ENCODE data around the gene ASCC3.

ASCC3 gene

GRCh38 chr6:100906325-100906724, 25.2 kb upstream of the ASCC3 start:
- no peaks in the 10 kb centered on the region for H3K79me2 ChIP-seq (ENCODE audit: insufficient read depth, low read length)
- no peaks in the 10 kb centered on the region for H3K27me3 ChIP-seq (ENCODE audit: insufficient read depth, low read length, poor library complexity, severe bottlenecking)
- H3K9me2 ChIP-seq (replicated peaks; ENCODE audit: low read depth, low read length): no peaks in the 10 kb centered on the region
- H3K9me3 ChIP-seq (ENCODE audit: insufficient read depth, low read depth, low read length): no peaks in the 10 kb centered on the region
- no peak overlapping the region for H3K4me2 ChIP-seq (ENCODE audit: low read depth, low read length, poor library complexity, severe bottlenecking)
- H3K36me3 ChIP-seq (ENCODE audit: insufficient read depth, low read length): no peaks in the 10 kb centered on the region
- H3K9ac ChIP-seq (ENCODE audit: low read depth, low read length, poor library complexity, severe bottlenecking): no peak overlapping the region
- no peaks in the 10 kb centered on the region for H3F3A ChIP-seq (ENCODE audit: low read depth)
- no peaks in the 10 kb centered on the region for H4K20me1 ChIP-seq (ENCODE audit: insufficient read depth, low read length, poor library complexity, severe bottlenecking)
- H3K4me3 ChIP-seq (ENCODE audit: low read length, poor library complexity, severe bottlenecking): no peak overlapping the region
- TF ChIP-seq, protein P1, sequence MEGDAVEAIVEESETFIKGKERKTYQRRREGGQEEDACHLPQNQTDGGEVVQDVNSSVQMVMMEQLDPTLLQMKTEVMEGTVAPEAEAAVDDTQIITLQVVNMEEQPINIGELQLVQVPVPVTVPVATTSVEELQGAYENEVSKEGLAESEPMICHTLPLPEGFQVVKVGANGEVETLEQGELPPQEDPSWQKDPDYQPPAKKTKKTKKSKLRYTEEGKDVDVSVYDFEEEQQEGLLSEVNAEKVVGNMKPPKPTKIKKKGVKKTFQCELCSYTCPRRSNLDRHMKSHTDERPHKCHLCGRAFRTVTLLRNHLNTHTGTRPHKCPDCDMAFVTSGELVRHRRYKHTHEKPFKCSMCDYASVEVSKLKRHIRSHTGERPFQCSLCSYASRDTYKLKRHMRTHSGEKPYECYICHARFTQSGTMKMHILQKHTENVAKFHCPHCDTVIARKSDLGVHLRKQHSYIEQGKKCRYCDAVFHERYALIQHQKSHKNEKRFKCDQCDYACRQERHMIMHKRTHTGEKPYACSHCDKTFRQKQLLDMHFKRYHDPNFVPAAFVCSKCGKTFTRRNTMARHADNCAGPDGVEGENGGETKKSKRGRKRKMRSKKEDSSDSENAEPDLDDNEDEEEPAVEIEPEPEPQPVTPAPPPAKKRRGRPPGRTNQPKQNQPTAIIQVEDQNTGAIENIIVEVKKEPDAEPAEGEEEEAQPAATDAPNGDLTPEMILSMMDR (conservative IDR thresholded peaks at IDR 0.05; ENCODE audit: low read length): no peak
- TF ChIP-seq EZH2phosphoT487 (IDR thresholded peaks at IDR 0.05; ENCODE audit: borderline replicate concordance): no peak
- no peak overlapping the region for H2AFZ ChIP-seq (ENCODE audit: low read length)
- H3K4me1 ChIP-seq (ENCODE audit: insufficient read depth, low read length, poor library complexity, severe bottlenecking): no peaks in the 10 kb centered on the region

- no peaks in the 10 kb centered on the region for H3K9me2 ChIP-seq (replicated peaks; ENCODE audit: low read depth, low read length)
- H3K27me3 ChIP-seq (ENCODE audit: insufficient read depth, low read length, poor library complexity, severe bottlenecking): no peaks in the 10 kb centered on the region
- TF ChIP-seq, protein P1 (conservative IDR thresholded peaks at IDR 0.05; ENCODE audit: low read length): no peak
- TF ChIP-seq EZH2phosphoT487 (IDR thresholded peaks at IDR 0.05; ENCODE audit: borderline replicate concordance): no peak
- no peak overlapping the region for H3K4me3 ChIP-seq (ENCODE audit: low read length, poor library complexity, severe bottlenecking)
- no peaks in the 10 kb centered on the region for H3F3A ChIP-seq (ENCODE audit: low read depth)
- H3K9ac ChIP-seq (ENCODE audit: low read depth, low read length, poor library complexity, severe bottlenecking): no peak overlapping the region
- H3K4me1 ChIP-seq (ENCODE audit: insufficient read depth, low read length, poor library complexity, severe bottlenecking): no peaks in the 10 kb centered on the region
- H3K79me2 ChIP-seq (ENCODE audit: insufficient read depth, low read length): no peaks in the 10 kb centered on the region
- H2AFZ ChIP-seq (ENCODE audit: low read length): no peak overlapping the region
- no peaks in the 10 kb centered on the region for H3K9me3 ChIP-seq (ENCODE audit: insufficient read depth, low read depth, low read length)
- H4K20me1 ChIP-seq (ENCODE audit: insufficient read depth, low read length, poor library complexity, severe bottlenecking): no peaks in the 10 kb centered on the region
- H3K4me2 ChIP-seq (ENCODE audit: low read depth, low read length, poor library complexity, severe bottlenecking): no peak overlapping the region
- no peaks in the 10 kb centered on the region for H3K36me3 ChIP-seq (ENCODE audit: insufficient read depth, low read length)
Measured at GRCh38 chr6:100905067-100905466, 23.9 kb upstream of the ASCC3 start.

DNA sequence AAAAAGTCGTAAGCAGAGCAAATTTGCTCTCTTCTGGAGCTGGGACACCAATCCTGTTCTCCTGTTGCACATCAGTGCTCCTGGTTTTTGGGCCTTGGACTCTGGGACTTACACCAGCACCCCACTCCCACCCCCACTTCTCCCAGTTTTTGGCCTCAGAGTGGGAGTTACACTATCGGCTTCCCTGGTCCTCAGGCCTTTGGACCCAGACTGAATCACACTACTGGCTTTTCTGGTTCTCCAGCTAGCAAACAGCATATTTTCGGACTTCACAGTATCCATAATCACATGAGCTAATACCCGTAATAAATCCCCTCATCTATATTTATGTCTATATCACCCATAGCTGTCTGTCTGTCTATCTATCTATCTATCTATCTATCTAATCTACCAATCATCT, 23.2 kb upstream of the ASCC3 start:
- H3K79me2 ChIP-seq (ENCODE audit: insufficient read depth, low read length): no peaks in the 10 kb centered on the region
- H3K36me3 ChIP-seq (ENCODE audit: insufficient read depth, low read length): no peaks in the 10 kb centered on the region
- no peak overlapping the region for H3K4me2 ChIP-seq (ENCODE audit: low read depth, low read length, poor library complexity, severe bottlenecking)
- TF ChIP-seq, protein P1 (conservative IDR thresholded peaks at IDR 0.05; ENCODE audit: low read length): no peak
- TF ChIP-seq EZH2phosphoT487 (IDR thresholded peaks at IDR 0.05; ENCODE audit: borderline replicate concordance): no peak
- no peaks in the 10 kb centered on the region for H3K9me2 ChIP-seq (replicated peaks; ENCODE audit: low read depth, low read length)
- no peak overlapping the region for H3K4me3 ChIP-seq (ENCODE audit: low read length, poor library complexity, severe bottlenecking)
- H3K9me3 ChIP-seq (ENCODE audit: insufficient read depth, low read depth, low read length): no peaks in the 10 kb centered on the region
- no peak overlapping the region for H3K9ac ChIP-seq (ENCODE audit: low read depth, low read length, poor library complexity, severe bottlenecking)
- no peaks in the 10 kb centered on the region for H3K27me3 ChIP-seq (ENCODE audit: insufficient read depth, low read length, poor library complexity, severe bottlenecking)
- no peaks in the 10 kb centered on the region for H3F3A ChIP-seq (ENCODE audit: low read depth)
- no peak overlapping the region for H2AFZ ChIP-seq (ENCODE audit: low read length)
- no peaks in the 10 kb centered on the region for H3K4me1 ChIP-seq (ENCODE audit: insufficient read depth, low read length, poor library complexity, severe bottlenecking)
- no peaks in the 10 kb centered on the region for H4K20me1 ChIP-seq (ENCODE audit: insufficient read depth, low read length, poor library complexity, severe bottlenecking)

Data from Loucy (cell line).